ENCODE measurements around the gene PDE10A. TPM values are rescaled to one million over a fixed set of nuclear protein-coding genes. Genes with fewer than 3 reads are reported as not detected.

PDE10A gene
- total and polyA plus RNA-seq, 9 donors = 5.9 to 344 (median 88.7) TPM

- Histone ChIP-seq H3K27ac (no peak overlapping the region), H3K36me3 (no peaks in the 10 kb centered on the region), H3K4me3 (peak overlapping the region; percentile 51), H3K9me3 (no peaks in the 10 kb centered on the region), H3K27me3 (no peaks in the 10 kb centered on the region), H3K4me1 (ENCODE audit: insufficient read depth) (peaks cover 13% of the 10 kb centered on the region)
- intact Hi-C loops (cut with DNase I) = no loop called here
- peak in 2 of 5 donors; percentile 29 to 51 for DNase-seq
- WGBS, 3 donors = 0 to 1% (median 0%) methylated on average over 35 to 36 of the region's 36 CpGs
- TF ChIP-seq POLR2A (IDR thresholded peaks at IDR 0.05) = no peak
- TF ChIP-seq EP300 (IDR thresholded peaks at IDR 0.05) = no peak
- no peak for TF ChIP-seq CTCF (IDR thresholded peaks at IDR 0.05)
Measured at GRCh38 chr6:165661664-165662025, 1.4 kb downstream of the PDE10A start.

DNA sequence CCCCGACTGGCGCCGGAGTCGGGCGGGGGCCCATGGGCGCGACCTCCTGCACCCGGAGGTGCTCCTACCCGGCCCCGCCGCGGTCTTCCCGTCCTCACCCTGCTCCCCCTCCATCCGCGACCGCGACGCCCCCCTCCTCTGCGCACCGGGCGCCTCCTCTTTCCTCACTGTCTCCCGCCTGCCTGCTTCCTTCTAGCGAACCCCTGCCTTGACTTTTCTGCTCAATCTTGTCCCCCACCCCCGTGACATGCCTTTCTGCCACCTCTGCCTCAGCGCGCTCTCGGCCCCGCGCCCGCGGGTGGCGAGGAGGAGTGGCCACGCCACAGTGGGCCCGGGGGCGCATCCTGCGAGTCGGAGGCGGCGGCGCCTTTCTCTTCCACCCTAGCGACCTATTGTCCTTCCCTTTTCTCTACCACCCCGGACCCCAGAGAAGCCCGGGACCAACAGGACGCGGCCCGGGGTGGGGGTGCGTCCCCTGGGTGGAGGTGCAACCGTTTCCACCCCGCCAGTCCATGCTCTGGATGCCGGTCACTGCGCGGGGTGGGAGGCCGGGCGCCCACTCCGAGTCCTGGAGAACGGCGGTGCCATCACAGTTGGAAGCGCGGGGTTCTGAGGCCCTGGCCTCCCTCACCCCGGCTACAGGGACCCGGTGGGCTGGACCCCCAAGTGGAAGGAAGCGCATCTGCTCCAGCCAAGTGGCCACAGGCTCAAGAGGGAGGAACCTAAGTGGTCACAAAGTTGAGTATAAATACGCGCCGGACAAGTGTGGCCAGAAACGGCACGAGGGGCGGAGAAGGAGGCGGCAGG, 2.0 kb downstream of the PDE10A start:
- H3K4me3 ChIP-seq = peak overlapping the region; percentile 51
- TF ChIP-seq EP300 (IDR thresholded peaks at IDR 0.05) (no peak), POLR2A (IDR thresholded peaks at IDR 0.05) (no peak), CTCF (IDR thresholded peaks at IDR 0.05) (no peak)
- H3K9me3 ChIP-seq = no peaks in the 10 kb centered on the region
- peak in 2 of 5 donors; percentile 30 to 46 for DNase-seq
- peaks cover 13% of the 10 kb centered on the region for H3K4me1 ChIP-seq (ENCODE audit: insufficient read depth)
- H3K27me3 ChIP-seq = no peaks in the 10 kb centered on the region
- intact Hi-C loops (cut with DNase I) = no loop called here
- H3K36me3 ChIP-seq = no peaks in the 10 kb centered on the region
- H3K27ac ChIP-seq = no peak overlapping the region
- 1% methylated on average over 58 to 69 of the region's 69 CpGs for WGBS, 3 donors

DNA sequence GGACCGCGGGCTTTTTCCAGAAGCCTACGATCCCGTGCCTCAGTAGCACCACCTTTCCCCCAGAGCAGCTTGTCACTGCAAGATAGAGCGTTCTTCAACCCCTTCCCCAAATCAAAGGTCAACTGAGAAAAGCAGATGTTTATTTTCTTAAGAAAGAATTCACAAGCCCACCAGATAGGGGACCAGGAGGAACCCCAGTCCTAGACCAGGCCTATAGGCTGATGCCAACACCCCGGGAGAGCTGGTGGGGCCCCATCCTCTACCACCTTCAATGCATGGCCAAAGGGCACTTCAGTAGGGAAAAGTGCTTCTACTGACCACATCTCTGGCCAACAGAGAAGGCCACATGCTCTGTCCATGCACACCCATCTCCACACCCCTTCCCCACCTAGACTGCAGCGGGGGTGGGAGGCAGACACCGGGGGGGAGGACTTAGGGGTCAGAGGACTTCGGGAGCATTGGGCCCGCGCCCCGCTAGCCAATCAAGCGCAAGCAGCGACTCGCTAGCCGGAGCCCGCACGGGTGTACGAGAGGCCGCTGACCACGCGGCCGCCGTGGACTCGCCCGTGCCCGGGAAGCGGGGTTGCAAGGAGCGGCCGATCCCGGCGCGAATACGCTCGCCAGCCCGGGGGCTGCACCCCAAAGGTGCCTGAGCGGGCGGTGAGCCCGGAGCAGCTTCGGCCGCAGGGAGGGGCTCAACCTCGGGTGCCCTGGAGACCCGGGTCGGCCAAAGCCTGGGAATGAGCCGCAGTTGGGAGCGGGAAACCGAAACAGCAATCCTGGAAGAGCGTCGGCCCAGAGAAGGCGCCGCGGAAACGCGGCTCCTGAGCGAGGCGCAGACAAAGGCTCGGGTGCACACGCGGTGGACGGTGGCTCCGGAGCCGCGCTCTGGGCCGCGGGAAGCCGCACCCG, 2.8 kb downstream of the PDE10A start:
- TF ChIP-seq POLR2A (IDR thresholded peaks at IDR 0.05) (no peak), CTCF (IDR thresholded peaks at IDR 0.05) (no peak), EP300 (IDR thresholded peaks at IDR 0.05) (no peak)
- Histone ChIP-seq H3K9me3 (no peaks in the 10 kb centered on the region), H3K4me3 (peak overlapping the region; percentile 51), H3K4me1 (ENCODE audit: insufficient read depth) (peaks cover 13% of the 10 kb centered on the region), H3K27me3 (no peaks in the 10 kb centered on the region), H3K36me3 (no peaks in the 10 kb centered on the region), H3K27ac (no peak overlapping the region)
- intact Hi-C loops (cut with DNase I) = no loop called here
- peak in 3 of 5 donors; percentile 29 to 58 (median 36) for DNase-seq
- 10 to 14% (median 14%) methylated on average over 42 to 67 of the region's 67 CpGs for WGBS, 3 donors

DNA sequence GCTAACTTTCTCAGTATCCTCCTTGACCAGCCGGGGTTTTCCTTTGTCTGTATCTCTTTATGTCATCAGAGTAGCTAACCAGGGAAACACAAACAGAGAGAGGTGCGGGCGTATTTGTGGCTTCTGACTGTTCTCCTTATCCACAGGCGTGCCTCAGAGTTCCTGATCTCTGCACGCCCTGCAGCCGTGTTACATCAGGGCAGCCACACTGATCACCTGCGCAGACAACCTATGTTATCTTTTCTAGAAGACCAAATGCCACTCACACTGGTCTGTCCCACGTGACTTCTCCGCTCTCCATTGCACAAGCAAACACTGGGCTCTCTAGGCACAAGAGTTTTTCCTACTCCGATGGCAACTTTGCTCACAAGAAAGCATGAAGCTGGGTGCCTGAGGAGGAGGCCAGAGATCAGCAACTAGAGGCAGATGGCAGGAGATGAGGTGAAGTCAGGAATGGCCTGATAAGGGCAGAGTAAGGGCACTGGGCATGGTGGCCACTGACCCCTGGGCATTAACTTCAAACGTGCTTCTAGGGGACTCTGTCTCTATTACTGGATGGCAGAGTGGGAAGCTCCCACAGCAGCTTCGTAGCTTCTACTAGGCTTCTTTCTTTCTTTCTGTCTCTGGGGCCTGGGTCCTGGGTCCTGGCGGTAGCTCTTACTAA, 4.5 kb downstream of the PDE10A start:
- Histone ChIP-seq H3K9me3 (no peaks in the 10 kb centered on the region), H3K27me3 (no peaks in the 10 kb centered on the region), H3K4me1 (ENCODE audit: insufficient read depth) (peaks cover 3% of the 10 kb centered on the region), H3K36me3 (no peaks in the 10 kb centered on the region), H3K27ac (no peak overlapping the region), H3K4me3 (no peak overlapping the region)
- WGBS, 3 donors = 94 to 97% (median 95%) methylated on average over 13 of the region's 13 CpGs
- intact Hi-C loops (cut with DNase I) = no loop called here
- DNase-seq = no peak
- no peak for TF ChIP-seq CTCF (IDR thresholded peaks at IDR 0.05)
- TF ChIP-seq EP300 (IDR thresholded peaks at IDR 0.05) = no peak
- no peak for TF ChIP-seq POLR2A (IDR thresholded peaks at IDR 0.05)

Data from ovary (tissue), 9 donors.